Astrocyte of the hippocampus (primary cell): ENCODE data around the gene YIPF2.

Source experiments
- DNase-seq: peaks from one replicate; pipeline ENCODE4 v3.0.0; 2011; ENCODE audit warnings: low read depth, low spot score

Gene YIPF2

GRCh38 chr19:10876459-10877240, 51.8 kb downstream of the YIPF2 start:
- no peak for DNase-seq

GRCh38 chr19:10874024-10874423, 54.4 kb downstream of the YIPF2 start:
- DNase-seq = no peak

GRCh38 chr19:10872546-10873107, 55.8 kb downstream of the YIPF2 start:
- peak; percentile 33 for DNase-seq
